ENCODE data around the gene ZMIZ2. TPM values are rescaled to one million over a fixed set of nuclear protein-coding genes. Genes with fewer than 3 reads are reported as not detected.
A peak's percentile ranks its signal among the peaks of the same experiment; 100 is the strongest.

The ZMIZ2 gene
- polyA plus RNA-seq, 3 donors, result 1.9 to 72.8 (median 3.3) TPM

GRCh38 chr7:44765579-44766415, 17.1 kb downstream of the ZMIZ2 start:
- H4K20me1 ChIP-seq (ENCODE audit: insufficient read depth, low read length), result no peaks in the 10 kb centered on the region
- Mint-ChIP-seq H3K4me1 (peaks cover 34% of the 10 kb centered on the region), H3K36me3 (peaks cover 65 to 73% of the 10 kb centered on the region in 2 donors), H3K9me3 (no peaks in the 10 kb centered on the region), H3K4me3 (no peak overlapping the region), H3K27ac (peak overlapping the region in 2 of 7 donors; percentile 8 to 63), H3K27me3 (ENCODE audit: low read depth in 3 of 3) (peaks cover under 1 to 3% (median 2%) of the 10 kb centered on the region in 3 donors)
- H3K4me2 ChIP-seq (replicated peaks; ENCODE audit: extremely low read depth, low read length, poor library complexity, severe bottlenecking), result no peak overlapping the region
- 95% methylated on average over 16 of the region's 17 CpGs for WGBS (ENCODE audit: insufficient coverage)
- no peak overlapping the region for H2AFZ ChIP-seq (ENCODE audit: insufficient read depth, low read depth, low read length, poor library complexity, severe bottlenecking)
- DNase-seq, result no peak
- no peaks in the 10 kb centered on the region for H3K79me2 ChIP-seq (ENCODE audit: insufficient read depth, low read length)
- peaks cover 33 to 35% of the 10 kb centered on the region in 2 donors for H3K4me1 ChIP-seq (ENCODE audit: control insufficient read depth in 1 of 2, insufficient read depth in 2 of 2, low read length in 2 of 2)
- peak overlapping the region in 1 of 2 donors; percentile 8 for H3K27ac ChIP-seq (ENCODE audit: low read depth in 1 of 2, low read length in 2 of 2)
- H3K36me3 ChIP-seq (replicated peaks in 1 of 2; ENCODE audit: control insufficient read depth in 1 of 2, insufficient read depth in 2 of 2, low read length in 2 of 2), result peaks cover 67 to 71% of the 10 kb centered on the region in 2 donors
- TF ChIP-seq, protein P1, sequence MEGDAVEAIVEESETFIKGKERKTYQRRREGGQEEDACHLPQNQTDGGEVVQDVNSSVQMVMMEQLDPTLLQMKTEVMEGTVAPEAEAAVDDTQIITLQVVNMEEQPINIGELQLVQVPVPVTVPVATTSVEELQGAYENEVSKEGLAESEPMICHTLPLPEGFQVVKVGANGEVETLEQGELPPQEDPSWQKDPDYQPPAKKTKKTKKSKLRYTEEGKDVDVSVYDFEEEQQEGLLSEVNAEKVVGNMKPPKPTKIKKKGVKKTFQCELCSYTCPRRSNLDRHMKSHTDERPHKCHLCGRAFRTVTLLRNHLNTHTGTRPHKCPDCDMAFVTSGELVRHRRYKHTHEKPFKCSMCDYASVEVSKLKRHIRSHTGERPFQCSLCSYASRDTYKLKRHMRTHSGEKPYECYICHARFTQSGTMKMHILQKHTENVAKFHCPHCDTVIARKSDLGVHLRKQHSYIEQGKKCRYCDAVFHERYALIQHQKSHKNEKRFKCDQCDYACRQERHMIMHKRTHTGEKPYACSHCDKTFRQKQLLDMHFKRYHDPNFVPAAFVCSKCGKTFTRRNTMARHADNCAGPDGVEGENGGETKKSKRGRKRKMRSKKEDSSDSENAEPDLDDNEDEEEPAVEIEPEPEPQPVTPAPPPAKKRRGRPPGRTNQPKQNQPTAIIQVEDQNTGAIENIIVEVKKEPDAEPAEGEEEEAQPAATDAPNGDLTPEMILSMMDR (IDR thresholded peaks at IDR 0.05), result no peak
- no peaks in the 10 kb centered on the region for H3K9me3 ChIP-seq (replicated peaks in 1 of 2; ENCODE audit: control insufficient read depth in 1 of 2, insufficient read depth in 1 of 2, low read length in 2 of 2)
- no peaks in the 10 kb centered on the region for H3K27me3 ChIP-seq (ENCODE audit: control insufficient read depth in 2 of 2, insufficient read depth in 2 of 2, low read length in 2 of 2)
- H3K9ac ChIP-seq (ENCODE audit: insufficient read depth, low read length, poor library complexity, severe bottlenecking), result no peak overlapping the region
- intact Hi-C loops (cut with micrococcal nuclease), result loop anchor here in 1 of 2 donors (10.0 kb wide), 1 partner anchor 169 kb away; no protein-coding TSS in a partner anchor
- H3K4me3 ChIP-seq (replicated peaks in 1 of 3; ENCODE audit: low read depth in 2 of 3, low read length in 3 of 3), result no peak overlapping the region

- H3K4me3 ChIP-seq (replicated peaks in 1 of 3; ENCODE audit: low read depth in 2 of 3, low read length in 3 of 3), result no peak overlapping the region
- H3K36me3 ChIP-seq (replicated peaks in 1 of 2; ENCODE audit: control insufficient read depth in 1 of 2, insufficient read depth in 2 of 2, low read length in 2 of 2), result peaks cover 61 to 65% of the 10 kb centered on the region in 2 donors
- H4K20me1 ChIP-seq (ENCODE audit: insufficient read depth, low read length), result no peaks in the 10 kb centered on the region
- H3K79me2 ChIP-seq (ENCODE audit: insufficient read depth, low read length), result no peaks in the 10 kb centered on the region
- H3K9me3 ChIP-seq (replicated peaks in 1 of 2; ENCODE audit: control insufficient read depth in 1 of 2, insufficient read depth in 1 of 2, low read length in 2 of 2), result no peaks in the 10 kb centered on the region
- TF ChIP-seq, protein P1 (IDR thresholded peaks at IDR 0.05), result no peak
- peaks cover 60 to 67% of the 10 kb centered on the region in 2 donors for H3K36me3 Mint-ChIP-seq
- intact Hi-C loops (cut with micrococcal nuclease), result loop anchor here in 1 of 2 donors (10.0 kb wide), 1 partner anchor 168 kb away; no protein-coding TSS in a partner anchor
- H3K27ac ChIP-seq (ENCODE audit: low read depth in 1 of 2, low read length in 2 of 2), result no peak overlapping the region
- WGBS (ENCODE audit: insufficient coverage), result 95% methylated on average over 8 of the region's 11 CpGs
- H3K27me3 ChIP-seq (ENCODE audit: control insufficient read depth in 2 of 2, insufficient read depth in 2 of 2, low read length in 2 of 2), result no peaks in the 10 kb centered on the region
- no peak for DNase-seq
- no peak overlapping the region for H3K4me2 ChIP-seq (replicated peaks; ENCODE audit: extremely low read depth, low read length, poor library complexity, severe bottlenecking)
- peaks cover 2 to 4% (median 4%) of the 10 kb centered on the region in 3 donors for H3K27me3 Mint-ChIP-seq (ENCODE audit: low read depth in 3 of 3)
- H2AFZ ChIP-seq (ENCODE audit: insufficient read depth, low read depth, low read length, poor library complexity, severe bottlenecking), result no peak overlapping the region
- no peak overlapping the region for H3K9ac ChIP-seq (ENCODE audit: insufficient read depth, low read length, poor library complexity, severe bottlenecking)
- H3K9me3 Mint-ChIP-seq, result no peaks in the 10 kb centered on the region
- H3K4me3 Mint-ChIP-seq, result no peak overlapping the region
- peak overlapping the region in 1 of 7 donors; percentile 27 for H3K27ac Mint-ChIP-seq
- H3K4me1 Mint-ChIP-seq, result peaks cover 40% of the 10 kb centered on the region
- peaks cover 35 to 38% of the 10 kb centered on the region in 2 donors for H3K4me1 ChIP-seq (ENCODE audit: control insufficient read depth in 1 of 2, insufficient read depth in 2 of 2, low read length in 2 of 2)
Measured at GRCh38 chr7:44766416-44766801, 17.8 kb downstream of the ZMIZ2 start.
